Endometrial microvascular endothelial cells (primary cell): ENCODE results near the gene NF2. TPM values are rescaled to one million over a fixed set of nuclear protein-coding genes. Genes with fewer than 3 reads are reported as not detected.

Experiments used
- in situ Hi-C: cut with HindIII; loops from 2 replicates; pipeline ENCODE4 v1.10.0; 2017; ENCODE audit warnings: low sequenced_read_pairs, low pct_unique_long_range_greater_than_20kb; ENCODE audit errors: inconsistent ontology term
- total RNA-seq: library from RNA; depleted of rRNA; stranded (reverse); fragments of >200 nt; gene quantifications from one replicate; pipeline ENCODE4 v1.2.3, GENCODE V29; 2015; ENCODE audit errors: inconsistent ontology term

NF2 gene
- total RNA-seq, 1 donor from 2014 or later = 127 TPM

- in situ Hi-C loops = no loop called here
These were observed 125.7 kb downstream of the NF2 start for GRCh38 chr22:29729161-29729560.

DNA sequence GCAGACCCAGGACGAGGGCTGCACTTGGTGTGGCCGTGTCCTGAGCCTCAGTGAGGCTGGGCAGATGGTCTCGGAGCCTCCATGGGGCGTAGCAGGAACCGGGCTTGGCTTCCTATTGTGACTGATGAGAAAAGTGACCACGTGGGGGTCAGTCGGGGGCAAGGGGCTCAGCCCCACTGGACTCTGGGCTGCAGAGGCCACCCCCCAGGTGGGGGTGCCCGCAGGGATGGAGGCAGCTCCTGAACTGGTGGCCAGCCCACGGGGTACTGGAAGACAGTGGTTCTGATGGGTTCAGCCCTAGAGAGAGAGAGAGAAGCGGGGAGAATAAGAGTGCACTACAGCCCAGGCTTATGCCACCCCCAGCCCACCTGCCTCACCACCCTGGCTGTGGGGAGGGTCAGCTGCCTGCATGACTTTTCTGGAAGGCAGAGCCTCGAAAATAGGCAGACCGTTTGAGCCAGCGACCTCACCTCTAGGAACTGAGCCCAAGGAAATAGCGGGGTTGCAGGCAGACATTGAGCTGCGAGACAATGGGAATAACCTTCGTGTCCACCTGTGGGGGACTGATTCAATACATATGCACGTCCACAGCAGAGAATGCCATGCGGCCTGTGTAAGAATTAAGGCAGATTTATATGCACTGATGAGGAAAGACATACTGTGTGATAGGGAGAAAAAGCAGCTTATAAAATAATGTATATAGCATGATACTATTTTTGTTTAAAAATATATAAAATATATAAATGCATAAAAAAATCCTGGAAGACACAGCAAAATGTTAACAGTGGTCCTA, 127.8 kb downstream of the NF2 start:
- in situ Hi-C loops = no loop called here

DNA sequence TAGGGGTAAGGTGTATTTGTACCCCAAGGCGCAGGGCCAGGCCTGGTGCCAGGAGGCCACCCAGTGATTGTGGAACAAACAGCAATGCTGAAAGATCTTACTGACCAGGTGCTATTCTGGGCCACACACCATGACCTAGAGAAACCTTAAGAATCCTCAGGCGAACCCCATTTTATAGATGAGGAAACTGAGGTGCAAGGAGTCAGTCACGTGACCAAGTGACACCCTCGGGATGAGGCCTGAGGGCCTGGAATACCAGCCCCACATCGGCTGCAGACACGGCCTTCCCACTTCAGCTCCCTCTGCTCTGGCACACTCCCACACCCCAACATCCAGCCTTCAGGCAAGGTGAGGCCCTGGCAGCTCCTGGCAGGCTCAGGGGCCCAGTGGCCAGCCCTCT, 129.4 kb downstream of the NF2 start:
- in situ Hi-C loops = no loop called here

GRCh38 chr22:29733362-29734201, 130.1 kb downstream of the NF2 start:
- in situ Hi-C loops = no loop called here

GRCh38 chr22:29734406-29734805, 131.0 kb downstream of the NF2 start:
- in situ Hi-C loops = no loop called here

GRCh38 chr22:29734838-29735237, 131.4 kb downstream of the NF2 start:
- in situ Hi-C loops = no loop called here

DNA sequence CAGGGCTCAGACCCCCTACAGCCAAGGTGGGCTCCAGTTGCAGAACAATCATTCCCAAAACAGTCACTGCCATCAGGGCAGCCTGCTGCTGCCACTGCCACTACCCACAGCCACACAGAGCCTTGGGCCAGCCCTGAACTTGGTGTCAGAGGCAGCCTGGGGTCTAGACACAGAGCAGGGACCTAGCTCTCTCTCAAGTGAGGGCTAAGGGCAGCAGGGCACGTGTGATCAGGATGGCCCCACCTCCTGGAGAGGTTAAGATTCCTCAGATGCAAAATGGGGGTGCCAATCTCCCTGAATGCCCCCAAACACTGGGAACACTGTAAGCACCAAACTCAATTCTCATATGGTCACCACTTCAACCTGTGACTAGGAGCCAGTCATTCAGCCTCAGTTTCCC, 132.0 kb downstream of the NF2 start:
- in situ Hi-C loops = no loop called here

DNA sequence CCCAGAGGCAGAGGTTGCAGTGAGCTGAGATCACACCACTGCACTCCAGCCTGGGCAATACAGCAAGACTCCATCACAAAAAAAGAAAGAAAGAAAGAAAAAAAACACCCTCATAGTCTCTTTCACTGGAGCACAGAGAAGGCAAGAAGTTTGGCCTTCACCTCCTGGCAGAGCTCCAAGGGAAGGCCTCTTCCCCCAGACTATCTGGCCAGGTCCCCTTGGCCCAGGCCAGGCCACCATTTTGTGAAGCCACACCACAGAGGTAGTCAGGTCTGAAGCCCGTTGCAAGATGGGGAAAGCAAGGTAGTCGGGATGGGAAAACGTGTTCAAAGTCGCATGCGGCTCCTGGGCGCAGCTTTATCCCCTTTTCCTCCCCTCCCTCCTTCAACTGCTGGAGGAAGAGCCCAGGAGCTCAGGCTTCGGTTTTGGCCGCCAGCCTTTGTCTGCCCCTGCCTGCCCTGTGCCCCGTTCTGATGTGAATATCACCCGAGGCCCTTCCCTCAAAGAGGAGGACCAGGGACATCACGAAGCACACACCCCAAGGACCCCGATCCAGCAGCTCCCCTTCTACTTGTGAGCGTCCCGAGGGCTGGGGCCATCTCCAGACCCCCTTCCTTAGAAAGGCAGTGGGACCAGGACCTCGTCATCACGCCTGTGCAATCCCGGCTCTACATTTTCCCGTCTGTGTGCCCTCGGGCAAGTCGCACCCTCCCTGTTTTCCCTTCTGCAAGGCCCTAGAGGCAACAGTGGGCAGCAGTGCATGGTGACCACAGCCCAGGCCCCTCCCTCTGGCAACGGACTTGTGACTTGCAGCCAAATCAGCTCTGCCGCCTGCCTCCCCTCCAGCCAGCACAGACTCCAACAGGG, 134.1 kb downstream of the NF2 start:
- in situ Hi-C loops = no loop called here

DNA sequence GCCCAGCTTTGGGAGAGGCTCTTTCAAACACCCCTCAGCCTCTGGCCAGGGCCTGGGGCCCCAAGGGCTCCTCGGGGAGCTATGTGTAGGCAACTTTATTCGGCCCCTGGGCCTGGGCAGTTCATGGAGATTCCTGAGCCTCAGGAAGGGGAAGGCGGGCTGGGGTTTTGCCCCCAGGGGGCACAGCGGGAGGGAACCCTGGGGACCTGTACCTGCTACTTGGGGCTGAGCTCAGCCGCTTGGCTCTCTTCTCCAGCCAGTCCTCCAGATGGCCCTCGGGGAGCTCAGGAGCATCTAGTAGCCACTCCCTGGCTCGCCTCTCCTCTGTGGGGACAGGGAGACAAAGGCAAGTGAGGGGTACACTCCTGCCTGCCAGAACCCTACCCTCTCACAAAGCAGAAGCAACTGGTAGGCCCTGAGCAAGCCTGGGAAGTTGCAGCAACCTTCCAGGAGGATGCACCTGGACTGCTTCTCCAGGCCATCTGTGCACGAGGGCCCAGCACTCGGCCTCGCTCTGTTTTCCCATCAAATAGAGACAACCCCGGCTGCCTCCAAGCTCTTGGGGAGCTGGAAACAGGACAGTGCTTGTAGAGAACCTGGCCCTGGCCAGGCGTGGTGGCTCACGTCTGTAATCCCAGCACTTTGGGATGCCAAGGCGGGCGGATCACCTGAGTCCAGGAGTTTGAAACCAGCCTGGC, 134.8 kb downstream of the NF2 start:
- in situ Hi-C loops = no loop called here

DNA sequence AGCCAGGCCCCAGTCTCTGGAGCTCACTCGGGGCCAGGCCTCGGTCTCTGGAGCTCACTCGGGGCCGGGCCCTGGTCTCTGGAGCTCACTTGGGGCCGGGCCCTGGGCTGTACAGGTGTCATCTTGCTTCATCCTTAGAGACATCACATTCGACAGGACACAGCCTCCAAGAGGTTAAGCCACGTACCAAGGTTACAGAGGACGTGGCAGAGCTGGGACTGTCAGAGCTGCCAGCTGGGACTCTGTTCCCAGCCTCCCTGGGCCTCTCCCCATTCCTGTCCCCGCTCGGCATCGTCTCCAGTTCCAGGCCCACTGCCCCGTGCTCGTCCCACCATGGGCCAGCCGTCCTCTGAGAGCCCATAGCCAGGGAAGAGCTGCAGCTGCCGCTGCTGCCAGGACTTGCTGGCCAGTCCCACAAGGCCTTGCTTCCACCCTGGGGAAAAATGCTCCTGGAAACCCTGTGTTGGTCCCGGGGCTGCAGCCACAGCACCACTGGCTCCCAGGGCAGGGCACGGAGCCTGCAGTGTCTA, 136.0 kb downstream of the NF2 start:
- in situ Hi-C loops = no loop called here

DNA sequence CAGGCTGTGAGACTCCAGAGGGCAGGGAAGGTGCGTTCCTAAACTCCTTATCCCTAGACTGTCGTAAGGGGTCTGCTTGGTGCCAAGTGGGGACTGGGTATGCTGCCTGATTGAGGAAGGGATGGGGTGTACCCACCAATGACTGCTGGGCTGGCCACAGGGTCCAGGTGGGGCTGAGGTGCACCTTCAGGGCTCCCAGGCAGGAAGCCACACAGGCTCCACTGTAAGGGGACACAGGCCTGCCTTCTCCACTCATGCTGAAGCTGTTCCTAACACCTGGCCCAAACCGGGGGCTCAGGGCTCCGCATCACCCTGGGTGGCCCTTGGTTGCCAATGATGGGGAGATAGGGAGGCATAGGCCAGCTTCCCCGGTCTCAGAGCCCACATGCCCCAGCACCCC, 136.8 kb downstream of the NF2 start:
- in situ Hi-C loops = no loop called here

DNA sequence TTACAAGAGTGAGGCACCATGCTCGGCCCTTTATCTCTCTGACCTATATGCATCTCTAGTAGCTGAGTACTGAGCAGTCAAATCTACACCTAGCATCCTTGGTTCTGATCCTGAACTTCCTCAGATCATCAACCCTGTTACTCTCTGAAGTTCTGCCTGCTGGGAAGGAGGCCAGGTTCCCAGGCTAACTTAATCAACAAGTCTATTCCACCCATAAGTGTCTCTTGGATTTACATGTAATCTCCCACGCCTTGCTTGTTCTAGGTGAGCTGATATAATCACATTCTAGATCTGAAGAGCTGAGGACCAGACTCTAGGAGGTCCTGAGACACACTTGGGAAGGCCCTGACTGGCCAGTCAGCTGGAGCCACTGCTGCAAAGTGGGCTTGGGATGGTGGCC, 138.5 kb downstream of the NF2 start:
- in situ Hi-C loops = no loop called here

- in situ Hi-C loops = no loop called here
These were observed 138.9 kb downstream of the NF2 start for GRCh38 chr22:29742326-29742725.

GRCh38 chr22:29744902-29745301, 141.5 kb downstream of the NF2 start:
- in situ Hi-C loops = no loop called here

GRCh38 chr22:29747832-29748231, 144.4 kb downstream of the NF2 start:
- in situ Hi-C loops = no loop called here
